HG02973 (cell line): Measurements from ENCODE around the gene DRD3.

Experiments used
- ATAC-seq: cut with Tn5 transposase; IDR thresholded peaks from one replicate; pipeline ENCODE4 v1.9.1; 2021; ENCODE audit warnings: moderate library complexity; ENCODE audit not compliant: unreplicated experiment

DRD3 gene

GRCh38 chr3:114122027-114122709 lies 56.7 kb downstream of the DRD3 start:
- no peak for ATAC-seq

GRCh38 chr3:114120211-114120610 lies 58.6 kb downstream of the DRD3 start:
- no peak for ATAC-seq

- ATAC-seq: no peak
Measured at GRCh38 chr3:114119776-114120175, 59.1 kb downstream of the DRD3 start.

- ATAC-seq: no peak
Measured at GRCh38 chr3:114115143-114115542, 63.7 kb downstream of the DRD3 start.

- no peak for ATAC-seq
Measured at GRCh38 chr3:114114719-114115118, 64.1 kb downstream of the DRD3 start.

GRCh38 chr3:114112696-114113095 lies 66.2 kb downstream of the DRD3 start:
- no peak for ATAC-seq

GRCh38 chr3:114111060-114111770 lies 67.6 kb downstream of the DRD3 start:
- no peak for ATAC-seq

GRCh38 chr3:114110439-114110838 lies 68.4 kb downstream of the DRD3 start:
- no peak for ATAC-seq

GRCh38 chr3:114108137-114108536 lies 70.7 kb downstream of the DRD3 start:
- ATAC-seq: no peak

- ATAC-seq: no peak
Measured at GRCh38 chr3:114104414-114104813, 74.4 kb downstream of the DRD3 start.

- no peak for ATAC-seq
Measured at GRCh38 chr3:114103858-114104257, 75.0 kb downstream of the DRD3 start.

GRCh38 chr3:114103181-114103580 lies 75.7 kb downstream of the DRD3 start:
- ATAC-seq: no peak

- no peak for ATAC-seq
Measured at GRCh38 chr3:114101101-114101500, 77.8 kb downstream of the DRD3 start.

GRCh38 chr3:114095796-114096195 lies 83.1 kb downstream of the DRD3 start:
- no peak for ATAC-seq

GRCh38 chr3:114093596-114093995 lies 85.3 kb downstream of the DRD3 start:
- ATAC-seq: no peak

- ATAC-seq: no peak
Measured at GRCh38 chr3:114093016-114093380, 85.9 kb downstream of the DRD3 start.

- no peak for ATAC-seq
Measured at GRCh38 chr3:114092151-114093015, 86.5 kb downstream of the DRD3 start.

- no peak for ATAC-seq
Measured at GRCh38 chr3:114089675-114090074, 89.2 kb downstream of the DRD3 start.

GRCh38 chr3:114086356-114086755 lies 92.5 kb downstream of the DRD3 start:
- ATAC-seq: no peak

- no peak for ATAC-seq
Measured at GRCh38 chr3:114083112-114083511, 95.7 kb downstream of the DRD3 start.

- no peak for ATAC-seq
Measured at GRCh38 chr3:114081037-114081436, 97.8 kb downstream of the DRD3 start.

GRCh38 chr3:114080201-114080600 lies 98.7 kb downstream of the DRD3 start:
- ATAC-seq: no peak
